Mammary microvascular endothelial cell (primary cell): ENCODE measurements around the gene TAS2R40. TPM values are rescaled to one million over a fixed set of nuclear protein-coding genes. Genes with fewer than 3 reads are reported as not detected.

ENCODE experiments used
- total RNA-seq: library from RNA; depleted of rRNA; stranded (reverse); fragments of >200 nt; gene quantifications from 2 replicates; pipeline ENCODE4 v1.2.3, GENCODE V29; 2015

The TAS2R40 gene
- total RNA-seq, result not detected in 2 replicates

GRCh38 chr7:143221737-143222136, at the start of gene TAS2R40:
TSS of gene TAS2R40 (plus strand) at chr7:143222037. CDS start at chr7:143222079, 42 bp downstream.

GRCh38 chr7:143183024-143183423, 38.8 kb upstream of the TAS2R40 start, which contains the start of gene TAS2R39:
TSS of gene TAS2R39 (plus strand) at chr7:143183419. CDS start at chr7:143183419, 0 bp downstream.

GRCh38 chr7:143263266-143264195, 41.7 kb downstream of the TAS2R40 start, which contains the start of gene GSTK1:
TSS of gene GSTK1 (plus strand) at chr7:143263441. CDS start at chr7:143263514, 73 bp downstream.

Other genes with a start within 250 kb of the TAS2R40 start
- not detected in 2 replicates for gene OR9A2, start 194.9 kb upstream of the TAS2R40 start, total RNA-seq
- gene OR6V1, start 169.7 kb upstream of the TAS2R40 start, total RNA-seq, result not detected in 2 replicates
- not detected in 2 replicates for gene PIP, start 90.0 kb upstream of the TAS2R40 start, total RNA-seq
- gene TAS2R39, start 38.6 kb upstream of the TAS2R40 start, total RNA-seq, result not detected in 2 replicates
- 142 and 159 TPM in 2 replicates for gene GSTK1, start 41.4 kb downstream of the TAS2R40 start, total RNA-seq
- not detected in 2 replicates for gene TMEM139, start 62.9 kb downstream of the TAS2R40 start, total RNA-seq
- 13.2 and 13.4 TPM in 2 replicates for gene CASP2, start 66.3 kb downstream of the TAS2R40 start, total RNA-seq
- not detected in 2 replicates for gene CLCN1, start 94.1 kb downstream of the TAS2R40 start, total RNA-seq
- gene FAM131B, start 140.7 kb downstream of the TAS2R40 start, total RNA-seq, result 0.54 and 1.2 TPM in 2 replicates
- gene ZYX, start 159.3 kb downstream of the TAS2R40 start, total RNA-seq, result 244 and 257 TPM in 2 replicates
- 0.07 TPM in 1 of 2 replicates, not detected in the other for gene EPHA1, start 186.8 kb downstream of the TAS2R40 start, total RNA-seq
- gene TAS2R60, start 221.4 kb downstream of the TAS2R40 start, total RNA-seq, result not detected in 2 replicates